HFFc6 (cell line): ENCODE data around the gene PRIMPOL. TPM values are rescaled to one million over a fixed set of nuclear protein-coding genes. Genes with fewer than 3 reads are reported as not detected.
A peak's percentile ranks its signal among the peaks of the same experiment; 100 is the strongest.
"Not testable (repeated sequence)": the region's sequence is repeated elsewhere in the genome, so short reads cannot be mapped to it uniquely, and the experiment has no call there.

Experiments
- DNase-seq: peaks from one replicate; pipeline ENCODE4 v3.0.0-alpha.2; 2018
- H3K27ac Mint-ChIP-seq: 2 replicates; pipeline ENCODE4 v1.8.0; 2020; ENCODE audit warnings: mild to moderate bottlenecking, mixed read lengths
- H3K27me3 Mint-ChIP-seq: 2 replicates; pipeline ENCODE4 v1.8.0; 2021; ENCODE audit warnings: mild to moderate bottlenecking, moderate library complexity, mixed read lengths; ENCODE audit not compliant: insufficient read depth
- H3K36me3 Mint-ChIP-seq: 2 replicates; pipeline ENCODE4 v1.8.0; 2021; ENCODE audit warnings: low read depth, mixed read lengths
- H3K4me1 Mint-ChIP-seq: 2 replicates; pipeline ENCODE4 v1.8.0; 2020; ENCODE audit warnings: low read depth, mixed read lengths
- H3K4me3 Mint-ChIP-seq: 2 replicates; pipeline ENCODE4 v1.8.0; 2020; ENCODE audit warnings: mild to moderate bottlenecking, moderate library complexity, mixed read lengths
- H3K9me3 Mint-ChIP-seq: 2 replicates; pipeline ENCODE4 v1.8.0; 2020; ENCODE audit warnings: mild to moderate bottlenecking, mixed read lengths
- total RNA-seq, 6 experiments: library from RNA; stranded (reverse); fragmentation: NEBNext Ultra II Directional; extraction: Animal tissue kit (Norgen Biotek cat#: 25700); gene quantifications; 2 replicates in 1 of 6; 3 replicates in 5 of 6; pipeline ENCODE4 v1.2.3, GENCODE V29; 2021
- TF ChIP-seq, protein P1 (sequence below): fragments of 200-600 bp; sonication (generic); IDR thresholded peaks from 2 replicates; pipeline ENCODE4 v1.5.0; 2021; ENCODE audit warnings: antibody characterized with exemption, mild to moderate bottlenecking

PRIMPOL gene
- total RNA-seq, 6 experiments from 2014 or later = 9.0 to 11.3 (median 10.8) TPM

DNA sequence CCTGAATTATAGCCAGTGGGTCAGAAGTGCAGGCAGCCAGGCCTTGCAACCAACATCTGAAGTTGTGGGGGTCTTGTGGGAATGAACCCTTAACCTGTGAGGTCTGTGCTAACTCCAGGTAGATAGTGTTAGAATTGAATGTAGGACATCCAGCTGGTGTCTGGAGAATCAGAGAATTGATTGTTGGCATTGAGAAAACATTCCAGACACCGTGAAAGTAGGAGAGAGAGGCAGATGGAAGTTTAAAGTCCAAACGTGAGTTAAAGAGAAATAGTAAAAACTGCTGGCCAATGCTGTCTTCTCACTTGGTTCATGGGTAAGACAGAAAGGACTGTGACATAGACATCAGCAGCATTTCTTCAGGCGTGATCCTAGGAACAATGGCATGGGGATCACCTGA lies 28.0 kb upstream of the PRIMPOL start:
- Mint-ChIP-seq H3K4me3 (no peak overlapping the region), H3K4me1 (peaks cover 16% of the 10 kb centered on the region), H3K36me3 (peaks cover 10% of the 10 kb centered on the region), H3K27me3 (no peaks in the 10 kb centered on the region; the same call in 1 of the 2 replicates), H3K9me3 (no peaks in the 10 kb centered on the region), H3K27ac (no peak overlapping the region)
- no peak for DNase-seq
- TF ChIP-seq, protein P1, sequence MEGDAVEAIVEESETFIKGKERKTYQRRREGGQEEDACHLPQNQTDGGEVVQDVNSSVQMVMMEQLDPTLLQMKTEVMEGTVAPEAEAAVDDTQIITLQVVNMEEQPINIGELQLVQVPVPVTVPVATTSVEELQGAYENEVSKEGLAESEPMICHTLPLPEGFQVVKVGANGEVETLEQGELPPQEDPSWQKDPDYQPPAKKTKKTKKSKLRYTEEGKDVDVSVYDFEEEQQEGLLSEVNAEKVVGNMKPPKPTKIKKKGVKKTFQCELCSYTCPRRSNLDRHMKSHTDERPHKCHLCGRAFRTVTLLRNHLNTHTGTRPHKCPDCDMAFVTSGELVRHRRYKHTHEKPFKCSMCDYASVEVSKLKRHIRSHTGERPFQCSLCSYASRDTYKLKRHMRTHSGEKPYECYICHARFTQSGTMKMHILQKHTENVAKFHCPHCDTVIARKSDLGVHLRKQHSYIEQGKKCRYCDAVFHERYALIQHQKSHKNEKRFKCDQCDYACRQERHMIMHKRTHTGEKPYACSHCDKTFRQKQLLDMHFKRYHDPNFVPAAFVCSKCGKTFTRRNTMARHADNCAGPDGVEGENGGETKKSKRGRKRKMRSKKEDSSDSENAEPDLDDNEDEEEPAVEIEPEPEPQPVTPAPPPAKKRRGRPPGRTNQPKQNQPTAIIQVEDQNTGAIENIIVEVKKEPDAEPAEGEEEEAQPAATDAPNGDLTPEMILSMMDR = no peak

DNA sequence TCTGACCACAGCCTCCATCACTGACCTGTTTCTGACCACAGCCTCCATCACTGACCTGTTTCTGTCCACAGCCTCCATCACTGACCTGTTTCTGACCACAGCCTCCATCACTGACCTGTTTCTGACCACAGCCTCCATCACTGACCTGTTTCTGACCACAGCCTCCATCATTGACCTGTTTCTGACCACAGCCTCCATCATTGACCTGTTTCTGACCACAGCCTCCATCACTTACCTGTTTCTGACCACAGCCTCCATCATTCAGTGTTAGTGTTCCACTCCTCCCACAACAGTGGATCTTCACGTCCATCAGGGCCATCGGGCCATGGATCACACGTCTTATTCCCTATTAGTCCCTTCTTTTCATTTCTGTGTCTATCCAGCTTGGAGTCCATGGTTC lies 25.0 kb upstream of the PRIMPOL start:
- not testable (repeated sequence) for H3K27ac Mint-ChIP-seq
- H3K36me3 Mint-ChIP-seq = peaks cover 35% of the 10 kb centered on the region

DNA sequence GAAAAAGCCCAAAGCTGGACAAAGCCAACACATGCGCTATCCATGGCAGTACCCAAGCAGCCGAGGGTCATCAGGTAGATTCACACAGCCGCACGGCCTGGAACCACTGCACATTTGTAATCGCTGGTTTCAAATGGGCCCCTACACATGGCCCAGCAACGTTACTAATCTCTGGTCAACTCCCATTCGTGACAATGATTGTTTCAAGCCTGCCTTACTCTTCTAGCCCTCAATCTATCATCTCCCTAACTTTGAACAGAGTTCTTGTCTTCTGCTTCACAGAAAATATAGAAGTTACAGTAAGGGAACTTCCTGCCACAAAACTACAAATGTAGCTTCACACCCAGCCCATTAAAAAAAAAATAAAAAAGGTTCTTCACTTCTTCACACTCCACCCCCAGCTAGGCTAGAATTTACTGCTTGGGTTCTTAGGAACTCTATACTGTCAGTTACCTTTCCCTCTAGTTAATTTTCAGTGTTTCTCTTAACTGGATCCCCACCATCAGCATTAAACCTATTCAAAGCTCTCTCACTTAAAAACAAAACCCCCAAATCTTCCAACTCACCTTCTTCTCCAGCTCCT lies 24.5 kb upstream of the PRIMPOL start:
- H3K4me3 Mint-ChIP-seq = no peak overlapping the region
- H3K27ac Mint-ChIP-seq = no peak overlapping the region
- no peak for DNase-seq
- H3K4me1 Mint-ChIP-seq = no peaks in the 10 kb centered on the region
- no peaks in the 10 kb centered on the region for H3K27me3 Mint-ChIP-seq
- TF ChIP-seq, protein P1 = no peak
- no peaks in the 10 kb centered on the region for H3K9me3 Mint-ChIP-seq
- H3K36me3 Mint-ChIP-seq = peaks cover 37% of the 10 kb centered on the region

More for the DNA sequence above, 25.0 kb upstream of the PRIMPOL start:
- H3K4me1 Mint-ChIP-seq, H3K27me3 Mint-ChIP-seq, H3K4me3 Mint-ChIP-seq, DNase-seq, H3K9me3 Mint-ChIP-seq: not testable (repeated sequence)

DNA sequence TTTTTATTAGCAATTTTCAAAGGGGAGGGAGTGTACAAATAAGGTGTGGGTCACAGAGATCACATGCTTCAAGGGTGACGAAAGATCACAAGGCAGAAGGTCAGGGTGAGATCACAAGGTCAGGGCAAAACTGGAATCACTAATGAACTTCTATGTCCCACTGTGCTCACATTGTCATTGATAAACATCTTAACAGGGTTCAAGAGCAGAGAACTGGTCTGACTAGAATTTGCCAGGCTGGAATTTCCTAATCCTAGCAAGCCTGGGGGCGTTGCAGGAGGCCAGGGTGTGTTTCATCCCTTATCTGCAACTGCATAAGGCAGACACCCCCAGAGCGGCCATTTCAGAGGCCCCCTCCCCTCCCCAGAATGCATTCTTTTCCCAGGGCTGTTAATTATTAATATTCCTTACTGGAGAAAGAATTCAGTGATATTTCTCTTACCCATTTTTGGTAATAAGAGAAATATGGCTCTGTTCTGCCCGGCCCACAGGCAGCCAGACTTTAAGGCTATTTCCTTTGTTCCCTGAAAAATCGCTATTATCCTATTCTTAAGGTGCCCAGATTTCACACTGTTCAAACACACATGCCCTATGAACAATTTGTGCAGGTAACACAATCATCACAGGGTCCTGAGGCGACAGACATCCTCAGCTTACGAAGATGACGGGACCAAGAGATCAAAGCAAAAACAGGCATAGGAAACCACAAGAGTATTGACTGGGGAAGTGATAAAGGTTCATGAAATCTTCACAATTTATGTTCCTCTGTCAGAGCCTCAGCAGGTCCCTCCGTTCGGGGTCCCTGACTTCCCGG lies 23.5 kb upstream of the PRIMPOL start:
- not testable (repeated sequence) for H3K4me3 Mint-ChIP-seq, H3K27me3 Mint-ChIP-seq, H3K27ac Mint-ChIP-seq, H3K9me3 Mint-ChIP-seq, H3K4me1 Mint-ChIP-seq, DNase-seq
- peaks cover 41% of the 10 kb centered on the region for H3K36me3 Mint-ChIP-seq

DNA sequence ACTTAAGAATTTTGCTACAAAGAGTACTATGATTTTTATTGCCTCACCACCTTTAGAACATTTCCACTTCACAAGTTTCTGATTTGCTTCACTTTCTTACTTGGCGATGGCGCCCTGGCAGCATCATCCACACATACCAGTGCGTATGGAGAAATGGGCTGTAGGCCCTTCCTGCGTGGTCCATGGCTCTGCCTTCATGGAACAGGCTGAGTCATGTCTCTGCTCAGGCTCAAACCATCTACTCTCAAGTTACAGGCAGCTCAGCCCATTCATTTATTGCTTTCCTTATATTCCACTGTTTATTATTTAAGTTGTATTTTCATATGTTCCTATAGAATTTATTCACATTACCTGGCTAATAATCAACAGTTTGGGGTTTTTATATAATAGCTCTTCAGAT lies 21.4 kb upstream of the PRIMPOL start:
- Mint-ChIP-seq H3K27me3 (no peaks in the 10 kb centered on the region), H3K9me3 (no peaks in the 10 kb centered on the region), H3K4me3 (no peak overlapping the region), H3K36me3 (peaks cover 49% of the 10 kb centered on the region), H3K4me1 (no peaks in the 10 kb centered on the region), H3K27ac (0 out of 2 replicates have a peak overlapping the region, but pooled peaks have one; percentile 29)
- no peak for DNase-seq
- TF ChIP-seq, protein P1 = no peak

DNA sequence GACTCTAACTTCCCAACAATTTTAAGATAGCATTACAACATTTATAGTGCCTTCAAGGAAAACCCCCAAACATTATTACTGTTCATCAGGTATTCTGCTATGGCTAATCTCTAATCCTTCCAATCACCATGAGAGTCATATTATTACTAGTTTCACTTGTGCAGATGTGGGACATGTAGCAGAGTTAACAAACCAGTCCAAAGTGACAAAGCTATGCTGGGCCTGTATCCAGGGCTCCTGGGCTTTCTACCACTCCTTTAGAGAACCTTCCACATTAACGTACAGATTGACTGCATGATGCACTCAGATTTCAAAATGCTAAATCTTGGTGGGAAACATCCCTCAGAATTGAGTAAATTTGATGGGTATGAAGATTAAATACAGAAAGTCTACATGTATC lies 16.7 kb upstream of the PRIMPOL start:
- Mint-ChIP-seq H3K4me1 (no peaks in the 10 kb centered on the region), H3K4me3 (no peak overlapping the region), H3K27ac (no peak overlapping the region), H3K27me3 (no peaks in the 10 kb centered on the region), H3K36me3 (peaks cover 52% of the 10 kb centered on the region), H3K9me3 (no peaks in the 10 kb centered on the region)
- TF ChIP-seq, protein P1 = no peak
- no peak for DNase-seq
